ENCODE measurements around the gene GATD1.
A peak's percentile ranks its signal among the peaks of the same experiment; 100 is the strongest.

The GATD1 gene

DNA sequence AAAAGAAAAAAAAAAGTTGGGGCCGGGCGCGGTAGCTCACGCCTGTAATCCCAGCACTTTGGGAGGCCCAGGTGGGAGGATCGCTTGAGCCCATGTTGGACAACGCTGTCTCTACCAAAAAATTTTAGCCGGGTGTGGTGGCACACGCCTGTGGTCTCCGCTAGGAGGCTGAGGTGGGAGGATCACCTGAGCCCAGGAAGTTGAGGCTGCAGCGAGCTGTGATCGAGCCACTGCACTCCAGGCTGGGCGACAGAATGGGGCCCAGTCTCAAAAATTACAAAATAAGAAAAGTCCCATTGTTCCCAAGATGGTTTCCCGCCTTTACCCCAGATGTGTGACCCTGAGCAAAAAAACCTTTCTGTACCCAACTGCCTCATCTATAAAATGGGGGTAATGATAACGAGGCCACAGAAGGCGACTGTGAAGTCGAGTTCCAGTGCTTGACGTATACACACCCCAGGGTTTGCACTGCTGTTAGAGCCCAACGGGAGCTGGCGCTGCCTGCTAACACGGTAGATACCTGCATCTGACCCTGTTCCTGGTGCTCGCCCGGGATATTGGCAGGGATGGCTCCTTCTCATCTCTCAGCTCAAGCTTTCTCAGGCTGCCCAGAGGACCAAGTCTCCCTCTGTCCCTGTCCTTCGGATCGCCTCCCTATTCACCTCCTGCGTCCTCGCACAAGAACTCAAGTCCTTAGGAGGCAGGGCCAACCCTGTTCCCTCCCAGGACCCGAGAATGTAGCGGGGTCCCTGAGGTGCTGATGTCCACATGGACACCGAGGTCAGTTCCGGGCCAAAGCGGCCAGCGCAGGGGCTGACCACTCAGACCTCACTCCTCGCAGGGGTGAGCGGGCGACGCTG lies 31.4 kb upstream of the GATD1 start:
- no peak for TF ChIP-seq POLR2AphosphoS5 (IDR thresholded peaks at IDR 0.05; ENCODE audit: borderline replicate concordance, low read depth, low read length)
- TF ChIP-seq FOXP2 (optimal IDR thresholded peaks at IDR 0.05; ENCODE audit: control extremely low read depth, extremely low read length, insufficient read depth) = no peak
- no peak for TF ChIP-seq EZH2 (IDR thresholded peaks at IDR 0.05)
- H3K27ac ChIP-seq = peak overlapping the region; percentile 99; the same call in 1 of the 2 replicates
- H3K9ac ChIP-seq (ENCODE audit: insufficient read length) = peak overlapping the region; percentile 96
- peak overlapping the region; percentile 96 for H3K4me3 ChIP-seq
- no peaks in the 10 kb centered on the region for H3K9me3 ChIP-seq (ENCODE audit: low read depth, low read length)
- no peak for DNase-seq (ENCODE audit: low read depth, low spot score)
- peaks cover 34% of the 10 kb centered on the region for H3K36me3 ChIP-seq (ENCODE audit: insufficient read depth, low read length)

DNA sequence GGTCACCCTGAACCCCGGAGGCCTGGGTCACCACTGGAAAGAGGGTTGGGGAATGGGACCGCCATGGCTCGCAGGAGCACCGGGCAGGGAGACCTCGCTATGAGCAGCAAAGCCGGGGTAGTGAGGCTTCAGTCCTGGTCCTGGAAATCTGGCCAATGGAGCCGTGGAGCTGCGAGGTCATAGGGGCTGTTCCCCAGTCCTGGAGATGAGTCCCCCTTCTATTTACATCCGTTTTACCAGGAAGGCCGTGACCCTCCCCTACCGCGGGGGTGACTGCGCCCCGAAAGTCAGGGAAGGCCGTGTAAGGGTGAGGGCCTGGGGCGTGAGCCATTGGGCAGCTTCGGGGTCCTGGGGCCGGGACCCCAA lies 27.3 kb upstream of the GATD1 start:
- Histone ChIP-seq H3K9ac (ENCODE audit: insufficient read length) (peak overlapping the region; percentile 72), H3K9me3 (ENCODE audit: low read depth, low read length) (no peaks in the 10 kb centered on the region), H3K27ac (peak overlapping the region; percentile 54; the same call in 1 of the 2 replicates), H3K4me3 (peak overlapping the region; percentile 83), H3K36me3 (ENCODE audit: insufficient read depth, low read length) (no peaks in the 10 kb centered on the region; the same call in 1 of the 2 replicates)
- no peak for DNase-seq (ENCODE audit: low read depth, low spot score)
- TF ChIP-seq POLR2AphosphoS5 (IDR thresholded peaks at IDR 0.05; ENCODE audit: borderline replicate concordance, low read depth, low read length) (no peak; the same call in 1 of the 2 replicates), EZH2 (IDR thresholded peaks at IDR 0.05) (no peak), FOXP2 (optimal IDR thresholded peaks at IDR 0.05; ENCODE audit: control extremely low read depth, extremely low read length, insufficient read depth) (no peak)

DNA sequence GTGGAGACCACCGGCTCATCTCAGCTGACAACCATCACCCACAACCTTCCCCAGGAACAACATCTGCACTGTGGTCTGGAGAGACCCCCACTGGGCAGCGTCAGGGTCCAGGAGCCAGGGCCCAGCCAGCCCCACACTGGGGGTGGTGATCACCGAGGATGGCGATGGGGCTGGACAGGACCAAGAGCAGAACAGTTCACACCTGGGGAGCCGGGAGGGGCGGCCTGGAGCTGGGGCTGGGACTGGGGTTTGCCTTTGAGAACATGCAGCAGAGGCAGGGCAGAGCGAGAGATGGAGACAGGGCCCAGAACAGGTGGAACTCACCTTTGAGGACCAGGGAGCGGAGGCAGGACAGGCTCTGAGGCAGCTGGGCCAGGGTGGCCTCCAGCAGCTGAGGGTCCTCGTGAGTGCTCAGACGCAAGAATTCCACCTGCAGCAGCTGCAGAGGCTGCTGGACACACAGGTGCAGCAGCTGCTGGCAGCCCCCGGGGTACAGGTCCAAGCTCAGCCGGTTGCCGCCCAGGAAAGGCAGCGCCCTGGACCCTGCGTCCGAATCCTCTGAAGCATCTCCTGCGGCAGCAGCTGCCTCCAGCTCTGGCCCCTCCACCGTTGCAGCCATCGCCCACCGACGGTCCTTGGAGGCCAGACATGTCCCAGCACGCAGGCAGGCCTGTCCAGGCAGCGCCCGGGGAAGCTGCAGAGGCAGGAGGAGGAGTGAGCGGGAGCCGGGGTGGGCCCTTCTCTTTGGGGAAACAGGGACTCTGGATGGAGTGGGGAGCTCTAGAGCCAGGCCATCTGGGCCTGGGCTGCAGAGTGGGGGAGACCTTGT lies 26.7 kb upstream of the GATD1 start:
- TF ChIP-seq FOXP2 (optimal IDR thresholded peaks at IDR 0.05; ENCODE audit: control extremely low read depth, extremely low read length, insufficient read depth) (no peak), POLR2AphosphoS5 (IDR thresholded peaks at IDR 0.05; ENCODE audit: borderline replicate concordance, low read depth, low read length) (no peak), EZH2 (IDR thresholded peaks at IDR 0.05) (no peak)
- no peak overlapping the region for H3K27ac ChIP-seq

DNA sequence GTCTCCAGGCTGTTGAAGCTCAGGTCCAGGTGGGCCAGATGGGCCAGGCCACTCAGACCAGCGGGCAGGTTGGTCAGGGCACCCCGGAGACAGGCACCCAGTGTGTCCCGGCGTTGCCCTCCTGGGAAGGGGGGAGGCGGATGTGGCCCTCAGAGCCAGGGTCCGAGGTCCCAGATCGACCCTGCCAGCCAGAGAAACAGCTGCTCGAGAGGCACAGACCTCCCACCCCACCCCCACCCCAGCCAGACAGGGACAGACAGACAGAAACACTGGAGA lies 26.1 kb upstream of the GATD1 start:
- no peaks in the 10 kb centered on the region; the same call in 1 of the 2 replicates for H3K36me3 ChIP-seq (ENCODE audit: insufficient read depth, low read length)
- peak overlapping the region; percentile 83 for H3K4me3 ChIP-seq
- no peak overlapping the region for H3K9ac ChIP-seq (ENCODE audit: insufficient read length)
- H3K27ac ChIP-seq = no peak overlapping the region
- H3K9me3 ChIP-seq (ENCODE audit: low read depth, low read length) = no peaks in the 10 kb centered on the region
- DNase-seq (ENCODE audit: low read depth, low spot score) = no peak
- TF ChIP-seq POLR2AphosphoS5 (IDR thresholded peaks at IDR 0.05; ENCODE audit: borderline replicate concordance, low read depth, low read length) (no peak), FOXP2 (optimal IDR thresholded peaks at IDR 0.05; ENCODE audit: control extremely low read depth, extremely low read length, insufficient read depth) (no peak), EZH2 (IDR thresholded peaks at IDR 0.05) (no peak)

More for the DNA sequence above, 26.7 kb upstream of the GATD1 start:
- Histone ChIP-seq H3K36me3 (ENCODE audit: insufficient read depth, low read length) (no peaks in the 10 kb centered on the region; the same call in 1 of the 2 replicates), H3K4me3 (peak overlapping the region; percentile 83), H3K9ac (ENCODE audit: insufficient read length) (peak overlapping the region; percentile 72), H3K9me3 (ENCODE audit: low read depth, low read length) (no peaks in the 10 kb centered on the region)
- no peak for DNase-seq (ENCODE audit: low read depth, low spot score)

DNA sequence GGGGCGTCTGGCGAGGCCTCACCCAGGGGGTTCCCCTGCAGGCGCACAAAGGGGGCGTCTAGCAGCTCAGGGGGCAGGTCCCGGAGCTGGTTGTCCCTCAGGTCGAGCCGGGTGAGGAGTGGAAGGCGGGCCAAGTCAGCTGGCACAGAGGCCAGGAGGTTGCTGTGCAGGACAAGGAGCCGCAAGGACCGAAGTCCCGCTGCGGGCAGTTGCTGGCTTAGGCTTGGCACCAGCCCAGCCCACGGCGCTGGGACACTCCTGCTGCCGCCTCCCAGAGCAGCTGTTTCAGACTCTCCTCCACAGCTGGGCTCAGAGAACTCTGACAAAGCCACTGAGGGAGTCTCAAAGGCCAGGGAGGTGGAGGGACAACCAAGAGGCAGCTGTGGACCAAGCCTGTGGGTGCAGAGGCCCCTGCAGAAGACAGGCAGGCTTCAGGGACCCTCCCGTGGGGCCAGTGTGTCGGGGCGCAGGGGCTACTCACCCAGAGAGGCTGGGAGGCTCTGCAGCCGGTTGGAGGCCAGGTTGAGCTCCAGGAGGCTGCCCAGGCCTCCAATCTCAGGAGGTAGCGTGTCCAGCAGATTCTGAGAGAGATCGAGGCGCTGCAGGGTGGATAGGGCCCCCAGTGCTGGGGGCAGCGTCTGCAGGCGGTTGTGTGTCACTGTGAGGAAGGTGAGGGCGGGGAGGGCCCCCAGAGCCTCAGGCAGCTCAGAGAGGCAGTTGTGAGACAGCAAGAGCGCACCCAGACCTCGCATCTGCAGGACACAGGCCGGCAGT lies 25.6 kb upstream of the GATD1 start:
- no peak for TF ChIP-seq EZH2 (IDR thresholded peaks at IDR 0.05)
- TF ChIP-seq POLR2AphosphoS5 (IDR thresholded peaks at IDR 0.05; ENCODE audit: borderline replicate concordance, low read depth, low read length) = no peak
- no peak for TF ChIP-seq FOXP2 (optimal IDR thresholded peaks at IDR 0.05; ENCODE audit: control extremely low read depth, extremely low read length, insufficient read depth)
- no peak overlapping the region; the same call in 1 of the 2 replicates for H3K4me3 ChIP-seq
- no peaks in the 10 kb centered on the region; the same call in 1 of the 2 replicates for H3K36me3 ChIP-seq (ENCODE audit: insufficient read depth, low read length)
- H3K9me3 ChIP-seq (ENCODE audit: low read depth, low read length) = no peaks in the 10 kb centered on the region
- no peak for DNase-seq (ENCODE audit: low read depth, low spot score)
- no peak overlapping the region for H3K27ac ChIP-seq
- no peak overlapping the region for H3K9ac ChIP-seq (ENCODE audit: insufficient read length)

DNA sequence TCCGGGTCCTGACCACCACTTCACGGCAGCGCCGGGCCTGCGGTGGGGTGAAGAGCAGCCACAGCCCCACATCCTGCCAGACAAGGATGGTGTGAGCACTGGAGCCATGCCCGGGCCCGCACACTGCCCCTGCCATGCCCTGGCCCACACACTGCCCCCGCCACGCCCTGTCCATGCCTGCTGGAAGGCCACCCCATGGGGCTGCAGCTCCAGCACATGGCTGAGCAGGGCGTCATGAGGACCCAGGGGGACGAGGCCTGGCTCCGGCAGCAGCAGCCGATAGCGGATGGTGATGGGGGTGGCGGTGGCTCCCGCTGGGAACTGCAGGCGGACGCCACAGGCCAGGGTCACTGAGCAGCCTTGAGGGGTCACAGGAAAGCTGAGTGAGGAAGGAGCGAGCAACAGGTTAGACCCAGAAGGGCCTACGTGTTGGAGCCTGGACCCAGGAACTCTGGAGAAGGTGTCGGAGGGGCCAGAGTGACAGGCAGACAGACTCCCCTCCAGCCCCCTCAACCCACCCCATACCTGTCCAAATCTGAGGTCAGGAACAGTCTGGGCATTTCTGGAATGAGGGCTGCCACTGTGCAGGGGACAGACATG lies 24.8 kb upstream of the GATD1 start:
- no peak overlapping the region for H3K9ac ChIP-seq (ENCODE audit: insufficient read length)
- no peaks in the 10 kb centered on the region; the same call in 1 of the 2 replicates for H3K36me3 ChIP-seq (ENCODE audit: insufficient read depth, low read length)
- no peak for DNase-seq (ENCODE audit: low read depth, low spot score)
- H3K4me3 ChIP-seq = no peak overlapping the region
- no peak overlapping the region for H3K27ac ChIP-seq
- TF ChIP-seq FOXP2 (optimal IDR thresholded peaks at IDR 0.05; ENCODE audit: control extremely low read depth, extremely low read length, insufficient read depth) (no peak), EZH2 (IDR thresholded peaks at IDR 0.05) (no peak), POLR2AphosphoS5 (IDR thresholded peaks at IDR 0.05; ENCODE audit: borderline replicate concordance, low read depth, low read length) (no peak)
- H3K9me3 ChIP-seq (ENCODE audit: low read depth, low read length) = no peaks in the 10 kb centered on the region

DNA sequence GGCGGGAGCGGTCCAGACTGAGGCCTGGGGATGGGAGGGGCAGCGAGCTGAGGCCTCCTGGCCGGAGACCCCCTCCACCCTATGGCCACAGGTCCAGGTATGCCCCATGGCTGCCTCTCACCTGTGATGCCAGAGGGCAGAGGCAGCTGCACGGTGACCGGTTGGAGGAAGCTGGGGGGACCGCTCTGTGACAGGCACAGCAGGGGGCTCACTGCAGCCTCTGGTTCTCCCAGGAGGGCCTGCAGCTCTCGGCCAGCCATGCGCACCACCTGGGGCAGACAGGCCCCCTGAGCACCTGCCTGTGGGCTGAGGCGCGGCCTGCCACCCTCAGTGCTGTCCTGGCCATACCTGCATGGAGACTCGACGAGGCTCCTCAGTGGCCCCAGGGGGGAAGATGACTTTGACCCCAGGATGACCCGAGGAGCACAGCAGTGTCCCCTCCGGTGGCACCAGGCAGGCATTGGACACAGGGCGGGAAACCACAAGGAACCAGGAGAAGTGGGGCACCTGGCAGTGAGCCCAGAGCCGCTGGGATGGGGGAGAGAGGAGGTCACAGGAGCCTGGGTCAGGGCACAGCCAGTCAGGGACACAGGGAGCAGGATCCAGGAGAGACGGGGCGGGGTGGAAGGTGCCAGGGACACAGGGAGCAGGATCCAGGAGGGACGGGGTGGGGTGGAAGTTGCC lies 24.0 kb upstream of the GATD1 start:
- Histone ChIP-seq H3K9ac (ENCODE audit: insufficient read length) (no peak overlapping the region), H3K9me3 (ENCODE audit: low read depth, low read length) (no peaks in the 10 kb centered on the region), H3K36me3 (ENCODE audit: insufficient read depth, low read length) (no peaks in the 10 kb centered on the region; the same call in 1 of the 2 replicates), H3K27ac (no peak overlapping the region), H3K4me3 (no peak overlapping the region)
- no peak for DNase-seq (ENCODE audit: low read depth, low spot score)
- TF ChIP-seq POLR2AphosphoS5 (IDR thresholded peaks at IDR 0.05; ENCODE audit: borderline replicate concordance, low read depth, low read length) = no peak
